DND-41 (cell line): ENCODE results near the gene PXMP4.

ENCODE experiments used
- ATAC-seq: fragments of 200-7000 bp; cut with Tn5 transposase; 3 replicates; pipeline ENCODE4 v1.9.1; 2021; ENCODE audit warnings: low read depth; ENCODE audit not compliant: insufficient read depth
- DNase-seq: peaks from one replicate; pipeline ENCODE4 v3.0.0-alpha.2; 2020
- H2AFZ ChIP-seq: 2 replicates; pipeline ENCODE4 v1.6.0; 2012; ENCODE audit warnings: low read depth, low read length
- H3K27ac ChIP-seq: 2 replicates; pipeline ENCODE4 v1.5.1; 2012; ENCODE audit warnings: low read length, inconsistent platforms
- H3K27me3 ChIP-seq: fragments of 200-600 bp; sonication (generic); 2 replicates; pipeline ENCODE4 v1.6.0; 2012; ENCODE audit warnings: low read length, mild to moderate bottlenecking, inconsistent platforms; ENCODE audit not compliant: insufficient read depth, poor library complexity
- H3K36me3 ChIP-seq: 2 replicates; pipeline ENCODE4 v1.5.1; 2012; ENCODE audit warnings: low read length, inconsistent platforms; ENCODE audit not compliant: insufficient read depth
- H3K4me1 ChIP-seq: 2 replicates; pipeline ENCODE4 v1.5.1; 2012; ENCODE audit warnings: mild to moderate bottlenecking, low read length; ENCODE audit not compliant: insufficient read depth
- H3K4me2 ChIP-seq: 2 replicates; pipeline ENCODE4 v1.6.0; 2012; ENCODE audit warnings: mild to moderate bottlenecking, moderate library complexity, low read length, inconsistent platforms; ENCODE audit not compliant: insufficient read depth
- H3K4me3 ChIP-seq, 2 experiments: fragments of 200-600 bp in 1 of 2; shearing (Covaris generic) in 1 of 2; 2 replicates each; pipeline ENCODE4 v1.5.1; 2012 to 2016; ENCODE audit warnings: inconsistent platforms in 2 of 2, low read length in 2 of 2, mild to moderate bottlenecking in 2 of 2, low read depth in 1 of 2, moderate library complexity in 1 of 2
- H3K79me2 ChIP-seq: 2 replicates; pipeline ENCODE4 v1.6.0; 2012; ENCODE audit warnings: low read length, inconsistent platforms; ENCODE audit not compliant: insufficient read depth
- H3K9ac ChIP-seq: 2 replicates; pipeline ENCODE4 v1.6.0; 2012; ENCODE audit warnings: low read depth, mild to moderate bottlenecking, inconsistent platforms, low read length, moderate library complexity
- H3K9me3 ChIP-seq: 2 replicates; pipeline ENCODE4 v1.5.1; 2012; ENCODE audit warnings: low read length, moderate library complexity, mild to moderate bottlenecking, inconsistent platforms; ENCODE audit not compliant: insufficient read depth, severe bottlenecking
- H4K20me1 ChIP-seq: 2 replicates; pipeline ENCODE4 v1.6.0; 2012; ENCODE audit warnings: low read length; ENCODE audit not compliant: insufficient read depth
- CTCF ChIP-seq: IDR thresholded peaks from 2 replicates; pipeline ENCODE4 v1.5.1; 2012; ENCODE audit warnings: borderline replicate concordance, low read length, moderate library complexity, mild to moderate bottlenecking; ENCODE audit not compliant: poor library complexity, severe bottlenecking; ENCODE audit errors: extremely low read depth
- EZH2 ChIP-seq: IDR thresholded peaks from 3 replicates; pipeline ENCODE4 v1.6.1; 2012; ENCODE audit warnings: borderline replicate concordance, low read depth, mild to moderate bottlenecking, moderate library complexity, low read length, inconsistent platforms; ENCODE audit not compliant: severe bottlenecking

Gene PXMP4

GRCh38 chr20:33656010-33656782 is 63.9 kb downstream of the PXMP4 start:
- DNase-seq (no peak), ATAC-seq (no peak)
- no peak for TF ChIP-seq CTCF
- TF ChIP-seq EZH2: no peak
- Histone ChIP-seq H4K20me1 (no peaks in the 10 kb centered on the region), H2AFZ (no peak overlapping the region), H3K4me1 (no peaks in the 10 kb centered on the region), H3K4me2 (no peak overlapping the region), H3K79me2 (no peaks in the 10 kb centered on the region), H3K27ac (no peak overlapping the region), H3K36me3 (peaks cover 3% of the 10 kb centered on the region; the same call in 1 of the 2 replicates), H3K4me3 (no peak overlapping the region), H3K9ac (no peak overlapping the region), H3K9me3 (no peaks in the 10 kb centered on the region), H3K27me3 (no peaks in the 10 kb centered on the region)

- H3K27ac ChIP-seq: no peak overlapping the region
- H3K4me2 ChIP-seq: no peak overlapping the region
- no peak overlapping the region for H2AFZ ChIP-seq
- H3K27me3 ChIP-seq: no peaks in the 10 kb centered on the region
- H3K4me1 ChIP-seq: no peaks in the 10 kb centered on the region
- H3K4me3 ChIP-seq: no peak overlapping the region
- ATAC-seq: no peak
- H3K9me3 ChIP-seq: no peaks in the 10 kb centered on the region
- peaks cover 3% of the 10 kb centered on the region; the same call in 1 of the 2 replicates for H3K36me3 ChIP-seq
- TF ChIP-seq EZH2 (no peak), CTCF (no peak)
- H3K79me2 ChIP-seq: no peaks in the 10 kb centered on the region
- H4K20me1 ChIP-seq: no peaks in the 10 kb centered on the region
- no peak overlapping the region for H3K9ac ChIP-seq
- DNase-seq: no peak
Measured at GRCh38 chr20:33655164-33655563, 64.9 kb downstream of the PXMP4 start.

GRCh38 chr20:33654680-33655161 is 65.4 kb downstream of the PXMP4 start:
- Histone ChIP-seq H3K36me3 (peaks cover 3% of the 10 kb centered on the region; the same call in 1 of the 2 replicates), H3K27ac (no peak overlapping the region), H3K4me1 (no peaks in the 10 kb centered on the region), H3K4me2 (no peak overlapping the region), H4K20me1 (peaks cover 4% of the 10 kb centered on the region; the same call in 1 of the 2 replicates), H3K9ac (no peak overlapping the region), H2AFZ (no peak overlapping the region), H3K9me3 (no peaks in the 10 kb centered on the region), H3K27me3 (no peaks in the 10 kb centered on the region), H3K4me3 (no peak overlapping the region), H3K79me2 (no peaks in the 10 kb centered on the region)
- TF ChIP-seq EZH2: no peak
- no peak for TF ChIP-seq CTCF
- DNase-seq (no peak), ATAC-seq (no peak)
